ENCODE measurements around the gene OLFML2A.

GRCh38 chr9:124853605-124854143 is 76.7 kb downstream of the OLFML2A start:
- TF ChIP-seq, protein P1, sequence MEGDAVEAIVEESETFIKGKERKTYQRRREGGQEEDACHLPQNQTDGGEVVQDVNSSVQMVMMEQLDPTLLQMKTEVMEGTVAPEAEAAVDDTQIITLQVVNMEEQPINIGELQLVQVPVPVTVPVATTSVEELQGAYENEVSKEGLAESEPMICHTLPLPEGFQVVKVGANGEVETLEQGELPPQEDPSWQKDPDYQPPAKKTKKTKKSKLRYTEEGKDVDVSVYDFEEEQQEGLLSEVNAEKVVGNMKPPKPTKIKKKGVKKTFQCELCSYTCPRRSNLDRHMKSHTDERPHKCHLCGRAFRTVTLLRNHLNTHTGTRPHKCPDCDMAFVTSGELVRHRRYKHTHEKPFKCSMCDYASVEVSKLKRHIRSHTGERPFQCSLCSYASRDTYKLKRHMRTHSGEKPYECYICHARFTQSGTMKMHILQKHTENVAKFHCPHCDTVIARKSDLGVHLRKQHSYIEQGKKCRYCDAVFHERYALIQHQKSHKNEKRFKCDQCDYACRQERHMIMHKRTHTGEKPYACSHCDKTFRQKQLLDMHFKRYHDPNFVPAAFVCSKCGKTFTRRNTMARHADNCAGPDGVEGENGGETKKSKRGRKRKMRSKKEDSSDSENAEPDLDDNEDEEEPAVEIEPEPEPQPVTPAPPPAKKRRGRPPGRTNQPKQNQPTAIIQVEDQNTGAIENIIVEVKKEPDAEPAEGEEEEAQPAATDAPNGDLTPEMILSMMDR (IDR thresholded peaks at IDR 0.05; ENCODE audit: insufficient read depth, low read length, poor library complexity, severe bottlenecking): no peak
- no peak for TF ChIP-seq EZH2phosphoT487 (conservative IDR thresholded peaks at IDR 0.05; ENCODE audit: low read length)
